GM12875 (cell line): ENCODE measurements around the gene PHLDB2.

Experiments
- H3K4me3 ChIP-seq: one replicate; pipeline ENCODE4 v1.5.1; 2011; ENCODE audit warnings: low read depth, low read length, control low read depth
- CTCF ChIP-seq: IDR thresholded peaks from 2 replicates; pipeline ENCODE4 v1.5.1; 2011; ENCODE audit warnings: low read depth, mild to moderate bottlenecking, control low read depth, inconsistent platforms, low read length, moderate library complexity, borderline replicate concordance; ENCODE audit not compliant: insufficient read depth

Gene PHLDB2

GRCh38 chr3:111944372-111944771 is 85.3 kb downstream of the PHLDB2 start:
- no peak overlapping the region for H3K4me3 ChIP-seq
- no peak for TF ChIP-seq CTCF

GRCh38 chr3:111947231-111947630 is 88.2 kb downstream of the PHLDB2 start:
- no peak overlapping the region for H3K4me3 ChIP-seq
- TF ChIP-seq CTCF, result no peak

GRCh38 chr3:111948786-111949185 is 89.7 kb downstream of the PHLDB2 start:
- TF ChIP-seq CTCF, result no peak
- no peak overlapping the region for H3K4me3 ChIP-seq

- no peak overlapping the region for H3K4me3 ChIP-seq
- TF ChIP-seq CTCF, result no peak
These were observed 90.6 kb downstream of the PHLDB2 start for GRCh38 chr3:111949712-111950111.

GRCh38 chr3:111951032-111951431 is 92.0 kb downstream of the PHLDB2 start:
- H3K4me3 ChIP-seq, result no peak overlapping the region
- TF ChIP-seq CTCF, result no peak

GRCh38 chr3:111952086-111952485 is 93.0 kb downstream of the PHLDB2 start:
- no peak overlapping the region for H3K4me3 ChIP-seq
- no peak for TF ChIP-seq CTCF

- H3K4me3 ChIP-seq, result no peak overlapping the region
- no peak for TF ChIP-seq CTCF
These were observed 93.9 kb downstream of the PHLDB2 start for GRCh38 chr3:111952866-111953450.
